ENCODE results near the gene CHCHD6.

GRCh38 chr3:126799099-126799498 is 95.1 kb downstream of the CHCHD6 start:
- TF ChIP-seq CTCF (IDR thresholded peaks at IDR 0.05) (no peak), NFE2L1 (CRISPR knock-in tag; IDR thresholded peaks at IDR 0.05) (no peak), USF2 (CRISPR knock-in tag; IDR thresholded peaks at IDR 0.05) (no peak), TCF7 (CRISPR knock-in tag; IDR thresholded peaks at IDR 0.05; ENCODE audit: low read depth) (no peak)
- TF ChIP-seq, protein P1, sequence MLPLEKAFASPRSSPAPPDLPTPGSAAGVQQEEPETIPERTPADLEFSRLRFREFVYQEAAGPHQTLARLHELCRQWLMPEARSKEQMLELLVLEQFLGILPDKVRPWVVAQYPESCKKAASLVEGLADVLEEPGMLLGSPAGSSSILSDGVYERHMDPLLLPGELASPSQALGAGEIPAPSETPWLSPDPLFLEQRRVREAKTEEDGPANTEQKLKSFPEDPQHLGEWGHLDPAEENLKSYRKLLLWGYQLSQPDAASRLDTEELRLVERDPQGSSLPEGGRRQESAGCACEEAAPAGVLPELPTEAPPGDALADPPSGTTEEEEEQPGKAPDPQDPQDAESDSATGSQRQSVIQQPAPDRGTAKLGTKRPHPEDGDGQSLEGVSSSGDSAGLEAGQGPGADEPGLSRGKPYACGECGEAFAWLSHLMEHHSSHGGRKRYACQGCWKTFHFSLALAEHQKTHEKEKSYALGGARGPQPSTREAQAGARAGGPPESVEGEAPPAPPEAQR (CRISPR knock-in tag; IDR thresholded peaks at IDR 0.05), result no peak
- TF ChIP-seq, protein P2, sequence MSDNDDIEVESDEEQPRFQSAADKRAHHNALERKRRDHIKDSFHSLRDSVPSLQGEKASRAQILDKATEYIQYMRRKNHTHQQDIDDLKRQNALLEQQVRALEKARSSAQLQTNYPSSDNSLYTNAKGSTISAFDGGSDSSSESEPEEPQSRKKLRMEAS (CRISPR knock-in tag; IDR thresholded peaks at IDR 0.05), result no peak

All from WTC11 (cell line).